ENCODE measurements around the gene ACOXL. TPM values are rescaled to one million over a fixed set of nuclear protein-coding genes. Genes with fewer than 3 reads are reported as not detected.

The ACOXL gene
- total RNA-seq, 3 donors from 2014 or later (not counting 1 experiment from before 2014, with no cell fraction given): not detected

GRCh38 chr2:110764931-110765330 is 32.6 kb downstream of the ACOXL start:
- TF ChIP-seq CTCF (IDR thresholded peaks at IDR 0.05): no peak
- no peak for ATAC-seq
- Mint-ChIP-seq H3K36me3 (no peaks in the 10 kb centered on the region), H3K4me3 (no peak overlapping the region), H3K9me3 (no peaks in the 10 kb centered on the region), H3K27ac (no peak overlapping the region), H3K4me1 (no peaks in the 10 kb centered on the region), H3K27me3 (ENCODE audit: low read depth in 2 of 2) (peaks cover 6 to 36% of the 10 kb centered on the region in 2 donors)
- intact Hi-C loops (cut with micrococcal nuclease): no loop called here
- Histone ChIP-seq H3K36me3 (ENCODE audit: control insufficient read depth, insufficient read depth, low read length) (no peaks in the 10 kb centered on the region), H3K9me3 (ENCODE audit: control insufficient read depth, insufficient read depth, low read length) (no peaks in the 10 kb centered on the region), H3K27ac (ENCODE audit: low read length) (no peak overlapping the region), H3K4me1 (ENCODE audit: control insufficient read depth, insufficient read depth, low read length) (no peaks in the 10 kb centered on the region), H3K27me3 (ENCODE audit: control insufficient read depth, insufficient read depth, low read length) (peaks cover 2% of the 10 kb centered on the region), H3K4me3 (ENCODE audit: low read length) (no peak overlapping the region)
- WGBS (ENCODE audit: insufficient coverage): 100% methylated on average over 1 of the region's 1 CpG
- no peak for DNase-seq

GRCh38 chr2:110766291-110766690 is 33.9 kb downstream of the ACOXL start:
- DNase-seq (no peak), ATAC-seq (no peak)
- H3K27ac Mint-ChIP-seq: no peak overlapping the region
- no peaks in the 10 kb centered on the region for H3K4me1 Mint-ChIP-seq
- Histone ChIP-seq H3K9me3 (ENCODE audit: control insufficient read depth, insufficient read depth, low read length) (no peaks in the 10 kb centered on the region), H3K4me1 (ENCODE audit: control insufficient read depth, insufficient read depth, low read length) (no peaks in the 10 kb centered on the region), H3K27ac (ENCODE audit: low read length) (no peak overlapping the region), H3K36me3 (ENCODE audit: control insufficient read depth, insufficient read depth, low read length) (no peaks in the 10 kb centered on the region), H3K4me3 (ENCODE audit: low read length) (no peak overlapping the region), H3K27me3 (ENCODE audit: control insufficient read depth, insufficient read depth, low read length) (no peaks in the 10 kb centered on the region)
- H3K9me3 Mint-ChIP-seq: no peaks in the 10 kb centered on the region
- no peaks in the 10 kb centered on the region for H3K36me3 Mint-ChIP-seq
- H3K27me3 Mint-ChIP-seq (ENCODE audit: low read depth in 2 of 2): peaks cover 6 to 35% of the 10 kb centered on the region in 2 donors
- H3K4me3 Mint-ChIP-seq: no peak overlapping the region
- no CpG with 5 or more reads among the region's 3 CpGs for WGBS (ENCODE audit: insufficient coverage)
- intact Hi-C loops (cut with micrococcal nuclease): no loop called here
- TF ChIP-seq CTCF (IDR thresholded peaks at IDR 0.05): no peak

DNA sequence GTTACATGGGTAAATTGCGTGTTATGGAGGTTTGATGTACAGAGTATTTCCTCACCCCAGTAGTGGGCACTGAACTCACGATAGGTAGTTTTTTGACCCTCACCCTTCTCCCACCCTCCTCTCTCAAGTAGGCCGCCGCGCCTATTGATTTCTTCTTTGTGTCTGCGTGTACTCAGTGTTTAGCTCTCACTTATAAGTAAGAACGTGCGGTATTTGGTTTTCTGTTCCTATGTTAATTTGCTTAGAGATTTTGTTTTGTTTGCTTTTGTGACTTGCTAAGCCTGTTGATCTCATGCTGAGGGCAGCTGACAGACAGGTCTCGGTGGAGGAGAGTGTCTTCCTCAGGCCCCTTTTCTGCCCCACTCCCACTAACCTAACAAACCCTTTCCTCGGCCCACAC is 36.2 kb downstream of the ACOXL start:
- H3K9me3 Mint-ChIP-seq: no peaks in the 10 kb centered on the region
- H3K4me1 Mint-ChIP-seq: no peaks in the 10 kb centered on the region
- intact Hi-C loops (cut with micrococcal nuclease): no loop called here
- 90% methylated on average over 8 of the region's 10 CpGs for WGBS (ENCODE audit: insufficient coverage)
- TF ChIP-seq CTCF (IDR thresholded peaks at IDR 0.05): no peak
- Histone ChIP-seq H3K27me3 (ENCODE audit: control insufficient read depth, insufficient read depth, low read length) (no peaks in the 10 kb centered on the region), H3K4me1 (ENCODE audit: control insufficient read depth, insufficient read depth, low read length) (no peaks in the 10 kb centered on the region), H3K27ac (ENCODE audit: low read length) (no peak overlapping the region), H3K36me3 (ENCODE audit: control insufficient read depth, insufficient read depth, low read length) (no peaks in the 10 kb centered on the region), H3K4me3 (ENCODE audit: low read length) (no peak overlapping the region), H3K9me3 (ENCODE audit: control insufficient read depth, insufficient read depth, low read length) (no peaks in the 10 kb centered on the region)
- no peak for ATAC-seq
- H3K27ac Mint-ChIP-seq: no peak overlapping the region
- H3K36me3 Mint-ChIP-seq: no peaks in the 10 kb centered on the region
- H3K4me3 Mint-ChIP-seq: no peak overlapping the region
- DNase-seq: no peak
- peaks cover 0 to 14% of the 10 kb centered on the region in 2 donors for H3K27me3 Mint-ChIP-seq (ENCODE audit: low read depth in 2 of 2)

DNA sequence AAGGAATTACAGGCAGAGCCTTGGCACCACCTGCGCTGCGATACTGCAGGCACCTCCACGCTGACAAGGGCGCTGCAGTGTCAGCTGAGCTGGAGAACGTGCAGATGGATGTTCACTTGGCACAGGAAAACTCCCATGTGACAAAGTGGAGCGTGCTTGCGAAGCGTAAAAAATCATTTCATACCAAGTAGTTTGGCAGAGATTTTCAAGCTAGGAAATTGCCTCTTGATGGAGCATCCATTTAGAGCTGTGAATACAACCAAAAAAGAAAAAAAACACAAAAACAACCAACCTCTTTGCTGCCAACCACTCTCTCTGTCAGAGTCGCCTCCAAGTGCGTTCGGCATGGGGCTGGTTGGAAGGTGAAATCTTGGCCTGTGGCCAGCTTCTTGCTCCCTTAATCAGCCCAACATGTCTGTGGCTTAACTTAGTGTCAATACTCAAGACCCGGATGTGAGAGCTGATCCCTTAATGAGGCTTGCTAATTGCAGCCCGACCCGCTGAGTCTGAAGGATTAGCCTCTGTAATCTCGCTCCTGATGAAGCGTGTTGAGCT is 38.1 kb downstream of the ACOXL start:
- ATAC-seq: no peak
- peaks cover 2 to 17% of the 10 kb centered on the region in 2 donors for H3K27me3 Mint-ChIP-seq (ENCODE audit: low read depth in 2 of 2)
- H3K27me3 ChIP-seq (ENCODE audit: control insufficient read depth, insufficient read depth, low read length): no peaks in the 10 kb centered on the region
- intact Hi-C loops (cut with micrococcal nuclease): no loop called here
- 93% methylated on average over 16 of the region's 16 CpGs for WGBS (ENCODE audit: insufficient coverage)
- H3K4me3 ChIP-seq (ENCODE audit: low read length): no peak overlapping the region
- no peaks in the 10 kb centered on the region for H3K4me1 Mint-ChIP-seq
- H3K27ac Mint-ChIP-seq: no peak overlapping the region
- H3K36me3 Mint-ChIP-seq: no peaks in the 10 kb centered on the region
- no peak for TF ChIP-seq CTCF (IDR thresholded peaks at IDR 0.05)
- DNase-seq: no peak
- H3K36me3 ChIP-seq (ENCODE audit: control insufficient read depth, insufficient read depth, low read length): no peaks in the 10 kb centered on the region
- no peaks in the 10 kb centered on the region for H3K9me3 ChIP-seq (ENCODE audit: control insufficient read depth, insufficient read depth, low read length)
- H3K4me1 ChIP-seq (ENCODE audit: control insufficient read depth, insufficient read depth, low read length): no peaks in the 10 kb centered on the region
- H3K27ac ChIP-seq (ENCODE audit: low read length): no peak overlapping the region
- H3K4me3 Mint-ChIP-seq: no peak overlapping the region
- H3K9me3 Mint-ChIP-seq: no peaks in the 10 kb centered on the region

Measured in natural killer cell (primary cell).